Adipose tissue (tissue), 3 donors: Measurements from ENCODE around the gene SPTSSB. TPM values are rescaled to one million over a fixed set of nuclear protein-coding genes. Genes with fewer than 3 reads are reported as not detected.

Experiments
- H3K27ac ChIP-seq: one replicate; pipeline ENCODE4 v1.5.1; 2013; ENCODE audit warnings: low read depth, low read length
- WGBS, 3 donors: extraction: QIAGEN DNeasy Blood & Tissue Kit; methylation state at CpG; one replicate each; pipeline ENCODE4 v1.1.7; 2013; 5-methylcytosine and 5-hydroxymethylcytosine counted together
- polyA plus RNA-seq, 3 donors: library from polyadenylated mRNA; stranded (reverse); fragments of 200-250 nt; gene quantifications; one replicate each; pipeline ENCODE4 v1.2.3, GENCODE V29; 2013
- donor health status: healthy with polysubstance abuse.
- donor health status: Bipolar disorder and iron deficiency.
- donor health status: healthy.

Gene SPTSSB
- polyA plus RNA-seq, 3 donors: 0.24 to 6.7 (median 1.1) TPM

GRCh38 chr3:161348796-161349400 lies 22.4 kb downstream of the SPTSSB start:
- 57 to 86% (median 62%) methylated on average over 2 of the region's 2 CpGs for WGBS, 3 donors
- H3K27ac ChIP-seq: no peak overlapping the region

- 88 to 94% (median 92%) methylated on average over 5 of the region's 5 CpGs for WGBS, 3 donors
- H3K27ac ChIP-seq: no peak overlapping the region
Observed at GRCh38 chr3:161347726-161348125, 23.6 kb downstream of the SPTSSB start.

GRCh38 chr3:161345023-161345422 lies 26.3 kb downstream of the SPTSSB start:
- WGBS, 3 donors: 30 to 53% (median 49%) methylated on average over 2 of the region's 2 CpGs
- H3K27ac ChIP-seq: no peak overlapping the region

GRCh38 chr3:161343986-161344385 lies 27.3 kb downstream of the SPTSSB start:
- no peak overlapping the region for H3K27ac ChIP-seq
- 91 to 100% (median 93%) methylated on average over 1 of the region's 1 CpG for WGBS, 3 donors

GRCh38 chr3:161343540-161343939 lies 27.8 kb downstream of the SPTSSB start:
- WGBS, 3 donors: 67 to 84% (median 76%) methylated on average over 3 of the region's 3 CpGs
- H3K27ac ChIP-seq: no peak overlapping the region

- no peak overlapping the region for H3K27ac ChIP-seq
- WGBS, 3 donors: 76 to 80% (median 78%) methylated on average over 3 of the region's 3 CpGs
Observed at GRCh38 chr3:161342629-161343028, 28.7 kb downstream of the SPTSSB start.

- WGBS, 3 donors: 31 to 60% (median 44%) methylated on average over 4 of the region's 4 CpGs
- H3K27ac ChIP-seq: no peak overlapping the region
Observed at GRCh38 chr3:161339517-161340500, 31.5 kb downstream of the SPTSSB start.

GRCh38 chr3:161337311-161337710 lies 34.0 kb downstream of the SPTSSB start:
- H3K27ac ChIP-seq: no peak overlapping the region

GRCh38 chr3:161336661-161337060 lies 34.7 kb downstream of the SPTSSB start:
- 85 to 88% (median 88%) methylated on average over 2 of the region's 2 CpGs for WGBS, 3 donors
- no peak overlapping the region for H3K27ac ChIP-seq

GRCh38 chr3:161333696-161334095 lies 37.6 kb downstream of the SPTSSB start:
- WGBS, 3 donors: 38 to 89% (median 41%) methylated on average over 2 of the region's 2 CpGs
- H3K27ac ChIP-seq: no peak overlapping the region

GRCh38 chr3:161332792-161333191 lies 38.5 kb downstream of the SPTSSB start:
- 29 to 38% (median 34%) methylated on average over 1 of the region's 1 CpG for WGBS, 3 donors
- H3K27ac ChIP-seq: no peak overlapping the region

GRCh38 chr3:161325059-161325458 lies 46.3 kb downstream of the SPTSSB start:
- no peak overlapping the region for H3K27ac ChIP-seq
- 91 to 93% (median 92%) methylated on average over 2 of the region's 2 CpGs for WGBS, 3 donors

GRCh38 chr3:161323926-161324621 lies 47.2 kb downstream of the SPTSSB start:
- no peak overlapping the region for H3K27ac ChIP-seq

GRCh38 chr3:161322781-161323568 lies 48.3 kb downstream of the SPTSSB start:
- H3K27ac ChIP-seq: no peak overlapping the region
- 61 to 83% (median 79%) methylated on average over 2 of the region's 2 CpGs for WGBS, 3 donors

GRCh38 chr3:161320837-161321236 lies 50.5 kb downstream of the SPTSSB start:
- WGBS, 3 donors: 94 to 98% (median 95%) methylated on average over 1 of the region's 1 CpG

GRCh38 chr3:161319867-161320266 lies 51.5 kb downstream of the SPTSSB start:
- no peak overlapping the region for H3K27ac ChIP-seq
- WGBS, 3 donors: 81 to 83% (median 83%) methylated on average over 3 of the region's 3 CpGs

More at GRCh38 chr3:161320837-161321236, 50.5 kb downstream of the SPTSSB start:
- no peak overlapping the region for H3K27ac ChIP-seq

- 83 to 92% (median 92%) methylated on average over 2 of the region's 2 CpGs for WGBS, 3 donors
- H3K27ac ChIP-seq: no peak overlapping the region
Observed at GRCh38 chr3:161317077-161317476, 54.2 kb downstream of the SPTSSB start.

- H3K27ac ChIP-seq: no peak overlapping the region
- 86 to 95% (median 88%) methylated on average over 3 of the region's 3 CpGs for WGBS, 3 donors
Observed at GRCh38 chr3:161316006-161316689, 55.2 kb downstream of the SPTSSB start.
